ENCODE results near the gene TNFAIP6.
"Not testable (repeated sequence)": the region's sequence is repeated elsewhere in the genome, so short reads cannot be mapped to it uniquely, and the experiment has no call there.

Gene TNFAIP6

GRCh38 chr2:151357359-151357758 is at the start of gene TNFAIP6:
Gene TNFAIP6 (plus strand): TSS chr2:151357592. CDS start chr2:151357667, 75 bp downstream.
- DNase-seq (ENCODE audit: low read depth), result peak; percentile 90

DNA sequence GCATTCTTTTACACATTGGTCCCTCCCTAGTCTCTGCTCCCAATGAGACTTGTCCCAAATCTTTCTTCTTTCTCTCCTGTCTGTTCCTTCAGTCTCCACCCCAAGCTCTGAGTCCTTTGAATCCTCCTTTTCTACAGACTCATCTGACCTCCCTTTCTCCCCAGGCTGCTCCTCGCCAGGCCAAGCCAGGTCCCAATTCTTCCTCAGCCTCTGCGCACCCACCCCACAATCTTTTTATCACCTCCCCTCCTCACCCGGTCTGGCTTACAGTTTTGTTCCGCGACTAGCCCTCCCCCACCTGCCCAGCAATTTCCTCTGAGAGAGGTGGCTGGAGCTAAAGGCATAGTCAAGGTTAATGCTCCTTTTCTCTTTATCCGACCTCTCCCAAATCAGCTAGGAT is 47.1 kb upstream of the TNFAIP6 start:
- DNase-seq (ENCODE audit: low read depth), result not testable (repeated sequence)

- DNase-seq (ENCODE audit: low read depth), result not testable (repeated sequence)
Observed at GRCh38 chr2:151312440-151312839, 45.0 kb upstream of the TNFAIP6 start.

DNA sequence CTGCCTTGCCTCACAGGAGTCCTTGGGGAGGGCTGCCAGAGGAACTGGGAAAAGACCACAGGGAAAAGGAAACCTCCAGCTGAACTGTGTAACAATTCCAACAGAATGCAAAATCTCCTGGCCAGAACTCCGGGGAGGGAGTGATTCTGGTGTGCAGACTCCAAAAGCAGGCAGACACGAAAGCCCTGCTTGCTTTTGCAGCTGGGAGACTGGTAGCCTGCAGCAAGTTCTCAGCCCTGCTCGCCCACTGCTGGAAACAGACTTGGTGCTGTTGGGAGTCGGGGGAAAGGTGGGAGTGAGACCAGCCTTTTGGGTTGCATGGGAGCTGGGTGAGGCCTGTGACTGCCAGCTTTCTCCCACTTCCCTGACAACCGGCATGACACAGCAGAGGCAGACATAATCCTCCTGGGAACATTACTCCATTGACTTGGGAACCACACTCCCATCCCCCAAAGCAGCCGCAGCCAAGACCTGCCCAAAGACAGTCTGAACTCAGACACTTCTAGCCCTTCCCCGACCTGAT is 42.0 kb upstream of the TNFAIP6 start:
- DNase-seq (ENCODE audit: low read depth), result no peak

DNA sequence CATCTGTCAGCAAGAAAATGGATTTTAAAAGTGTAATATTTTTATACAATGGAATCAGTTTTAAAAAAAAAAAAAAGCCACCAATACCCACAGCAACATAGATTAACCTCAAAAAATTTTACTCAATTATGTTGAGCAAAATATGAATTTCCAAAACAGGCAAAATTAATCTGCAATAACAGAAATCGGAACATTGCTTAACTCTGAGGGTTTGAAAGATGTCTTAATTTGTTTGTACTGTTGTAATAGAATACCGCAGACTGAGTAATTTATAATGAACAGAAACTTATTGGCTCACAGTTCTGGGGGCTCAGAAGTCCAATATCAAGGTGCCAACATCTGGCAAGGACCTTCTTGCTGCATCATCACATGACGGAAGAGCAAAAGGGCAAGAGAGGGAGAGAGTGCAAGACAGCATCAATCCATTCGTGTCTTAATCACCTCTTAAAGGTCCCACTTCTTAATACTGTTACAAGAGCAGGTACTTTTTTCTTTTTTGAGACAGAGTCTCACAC is 31.8 kb upstream of the TNFAIP6 start:
- DNase-seq (ENCODE audit: low read depth), result no peak

DNA sequence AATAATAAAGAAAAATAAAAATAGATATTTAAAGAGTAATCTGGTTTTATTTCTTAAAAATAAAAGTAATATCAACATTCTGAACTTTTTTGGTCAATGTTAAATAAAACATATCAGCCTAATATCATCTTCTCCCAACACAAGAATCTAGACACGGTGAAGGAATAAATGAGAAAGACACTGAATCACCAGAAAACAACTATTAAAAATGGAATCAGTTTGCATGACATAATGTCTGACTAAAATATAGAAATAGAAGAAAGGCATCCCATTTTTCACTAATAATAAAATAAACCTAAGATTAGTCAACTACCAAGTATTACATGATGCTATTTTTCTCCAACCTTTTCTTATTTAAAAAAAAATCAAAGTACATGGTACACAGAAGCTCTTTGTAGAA is 30.8 kb upstream of the TNFAIP6 start:
- DNase-seq (ENCODE audit: low read depth), result no peak

DNA sequence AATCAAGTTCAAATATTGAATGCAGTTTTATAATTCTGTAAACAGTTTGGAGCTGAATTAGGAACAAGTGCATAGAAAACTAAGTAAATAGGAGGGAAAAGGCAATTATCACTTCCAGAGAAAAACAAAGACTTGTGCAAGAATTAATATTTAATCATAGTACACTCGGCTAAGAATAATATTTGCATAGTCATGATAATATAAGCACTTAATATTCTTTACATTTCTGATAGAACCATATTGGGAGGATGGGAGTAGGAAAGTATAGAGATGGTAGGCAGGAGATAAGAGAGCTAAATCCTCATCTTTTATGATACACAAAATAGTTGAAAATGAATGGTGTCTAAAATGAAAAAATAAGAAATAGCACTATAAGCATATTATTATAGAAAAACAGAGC is 27.4 kb upstream of the TNFAIP6 start:
- DNase-seq (ENCODE audit: low read depth), result no peak

DNA sequence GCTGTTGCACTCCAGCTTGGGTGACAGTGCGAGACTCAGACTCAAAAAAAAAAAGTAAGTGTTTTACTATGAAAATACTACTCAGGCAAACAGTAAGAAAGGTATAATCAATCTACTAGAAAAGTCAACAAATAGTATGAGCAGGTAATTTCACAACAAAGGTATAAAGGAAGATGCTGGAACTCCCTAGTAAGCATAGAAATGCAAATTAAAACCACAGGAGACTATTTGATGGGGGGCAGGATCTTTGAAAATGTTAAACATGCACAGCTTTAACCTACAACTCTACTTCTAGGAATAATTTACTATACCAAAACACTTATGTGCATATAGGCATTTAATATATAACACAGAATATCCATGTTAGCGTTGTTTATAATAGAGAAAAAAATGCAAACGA is 24.3 kb upstream of the TNFAIP6 start:
- no peak for DNase-seq (ENCODE audit: low read depth)

DNA sequence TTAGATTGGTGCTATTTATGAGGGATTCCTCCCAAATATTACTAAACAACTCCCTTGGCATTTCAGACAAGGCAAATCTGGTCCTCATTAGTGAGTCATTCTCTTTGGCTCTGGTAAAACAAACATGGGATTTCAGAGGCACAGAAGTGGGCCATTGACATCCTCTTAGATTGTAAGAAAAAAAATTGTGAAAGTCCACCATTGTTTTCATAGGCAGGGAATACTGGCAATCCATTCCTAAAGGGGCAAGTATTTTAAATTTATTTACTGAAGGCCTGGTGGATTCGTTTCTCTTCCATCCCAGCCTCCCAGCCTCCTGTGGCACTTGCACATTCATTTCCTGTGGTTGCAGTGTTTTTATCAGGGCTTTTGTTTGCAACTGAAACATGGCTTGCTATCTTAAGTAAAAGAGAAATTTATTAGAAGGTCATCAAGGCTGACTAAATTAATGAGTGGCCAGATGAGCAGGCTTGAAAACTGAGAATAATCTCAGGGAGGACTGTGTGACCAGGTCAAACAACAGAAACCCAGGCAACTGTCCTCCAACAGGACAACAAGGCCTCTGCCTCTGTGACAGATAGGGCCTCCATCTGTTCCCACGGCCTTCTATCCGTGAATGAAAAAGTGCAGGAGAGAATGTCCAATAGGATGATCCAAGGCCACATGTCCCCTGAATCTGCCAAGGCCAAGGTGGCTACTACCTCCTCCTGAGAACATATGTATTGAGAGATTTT is 23.1 kb upstream of the TNFAIP6 start:
- peak; percentile 79 for DNase-seq (ENCODE audit: low read depth)

DNA sequence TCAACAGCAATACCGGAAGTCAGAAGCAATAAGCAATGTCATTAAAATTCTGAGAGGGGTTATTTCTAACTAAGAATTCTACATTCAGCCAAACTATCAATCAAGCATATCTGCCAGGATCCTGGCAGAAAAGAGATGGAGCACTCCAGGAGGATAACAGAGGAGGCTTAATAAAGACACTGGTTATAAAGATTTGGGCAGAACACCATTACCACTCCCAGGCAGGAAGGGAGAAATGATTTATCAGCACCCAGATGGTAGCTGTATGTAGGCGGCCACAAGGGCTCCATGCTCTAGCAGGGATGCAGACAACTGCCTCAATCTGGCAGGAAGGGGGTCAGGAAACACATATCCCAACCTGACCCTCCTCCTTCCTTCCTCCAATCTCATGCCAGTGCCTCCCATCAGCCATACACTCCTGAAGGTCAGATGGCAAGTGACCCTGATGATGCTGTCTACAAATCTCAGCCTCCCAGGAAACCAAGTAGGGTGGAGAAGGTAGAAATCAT is 20.5 kb upstream of the TNFAIP6 start:
- no peak for DNase-seq (ENCODE audit: low read depth)

GRCh38 chr2:151337643-151338042 is 19.7 kb upstream of the TNFAIP6 start:
- DNase-seq (ENCODE audit: low read depth), result peak; percentile 9

GRCh38 chr2:151338115-151338514 is 19.3 kb upstream of the TNFAIP6 start:
- peak; percentile 11 for DNase-seq (ENCODE audit: low read depth)

GRCh38 chr2:151343073-151343472 is 14.3 kb upstream of the TNFAIP6 start:
- no peak for DNase-seq (ENCODE audit: low read depth)

- DNase-seq (ENCODE audit: low read depth), result peak; percentile 64
Observed at GRCh38 chr2:151344191-151344590, 13.2 kb upstream of the TNFAIP6 start.

GRCh38 chr2:151344906-151345305 is 12.5 kb upstream of the TNFAIP6 start:
- DNase-seq (ENCODE audit: low read depth), result no peak

DNA sequence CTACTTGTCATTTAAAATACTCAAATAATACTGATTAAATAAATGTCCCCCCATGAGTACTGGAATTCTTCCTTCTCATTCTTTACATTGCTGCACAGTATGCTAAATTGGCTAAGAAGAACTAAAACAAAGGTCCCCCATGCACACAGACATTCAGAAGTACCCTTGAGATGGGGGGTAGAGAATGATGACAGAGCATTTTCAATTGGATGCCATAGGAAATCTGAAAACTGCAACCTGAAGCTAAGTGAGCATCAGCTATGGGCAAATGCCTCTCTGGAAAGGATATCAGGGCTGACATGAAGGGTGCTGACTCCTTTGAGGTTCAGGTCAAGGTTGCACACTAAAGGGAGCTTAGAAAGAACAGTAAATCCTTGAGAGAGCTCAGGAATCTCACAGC is 10.1 kb upstream of the TNFAIP6 start:
- no peak for DNase-seq (ENCODE audit: low read depth)

DNA sequence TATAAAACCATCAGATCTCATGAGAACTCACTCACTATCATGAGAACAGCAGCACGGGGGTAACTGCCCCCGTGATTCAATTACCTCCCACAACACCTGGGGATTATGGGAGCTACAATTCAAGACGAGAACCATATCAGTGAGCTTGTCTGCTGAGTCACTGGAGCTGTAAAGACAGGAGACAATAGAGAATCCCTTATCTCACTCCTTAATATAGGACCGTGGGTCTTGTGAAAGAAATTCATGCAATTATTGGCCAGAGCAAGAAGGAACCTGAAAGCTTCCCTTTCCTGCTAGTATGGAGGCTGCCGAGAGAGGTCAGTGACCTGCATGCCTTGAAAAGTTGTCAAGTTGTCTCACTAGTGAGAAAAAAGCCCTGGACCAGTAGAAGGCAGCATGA is 9.5 kb upstream of the TNFAIP6 start:
- no peak for DNase-seq (ENCODE audit: low read depth)

GRCh38 chr2:151350579-151351195 is 6.7 kb upstream of the TNFAIP6 start:
- DNase-seq (ENCODE audit: low read depth), result peak; percentile 35

- no peak for DNase-seq (ENCODE audit: low read depth)
Observed at GRCh38 chr2:151353995-151354394, 3.4 kb upstream of the TNFAIP6 start.

DNA sequence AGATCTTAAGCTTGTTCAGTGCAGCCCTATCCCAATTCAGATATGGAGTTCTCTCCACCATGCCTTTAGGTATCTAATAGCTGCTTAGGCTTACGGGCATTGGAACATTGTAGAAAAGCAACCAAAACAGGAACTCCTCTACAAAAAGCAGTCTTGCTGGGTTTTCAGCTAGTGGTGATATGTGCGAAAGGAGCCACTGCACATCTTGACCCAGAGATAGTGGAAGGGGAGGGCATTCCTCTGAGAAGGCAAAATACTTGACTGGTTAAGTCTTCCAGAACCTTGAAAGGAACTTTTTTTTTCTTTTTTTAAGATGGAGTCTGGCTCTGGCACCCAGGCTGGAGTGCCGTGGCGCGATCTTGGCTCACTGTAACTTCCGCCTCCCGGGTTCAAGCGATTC is 2.6 kb upstream of the TNFAIP6 start:
- DNase-seq (ENCODE audit: low read depth), result no peak

- no peak for DNase-seq (ENCODE audit: low read depth)
Observed at GRCh38 chr2:151358166-151358970, 976 bp downstream of the TNFAIP6 start.

- DNase-seq (ENCODE audit: low read depth), result no peak
Observed at GRCh38 chr2:151359768-151360461, 2.5 kb downstream of the TNFAIP6 start.
